Measurements from ENCODE around the gene EDRF1. TPM values are rescaled to one million over a fixed set of nuclear protein-coding genes. Genes with fewer than 3 reads are reported as not detected.

The EDRF1 gene
- total RNA-seq, 1 experiment from 2014 or later: 32.9 TPM

GRCh38 chr10:125722811-125723210, 3.3 kb downstream of the EDRF1 start:
- no peak overlapping the region for H3K27ac Mint-ChIP-seq
- peaks cover 3% of the 10 kb centered on the region; the same call in 1 of the 2 replicates for H3K9me3 Mint-ChIP-seq
- ATAC-seq (no peak), DNase-seq (ENCODE audit: low spot score) (no peak)
- H3K27me3 Mint-ChIP-seq (ENCODE audit: low read depth): peaks cover 4% of the 10 kb centered on the region
- no peak overlapping the region for H3K4me3 Mint-ChIP-seq
- peaks cover 11% of the 10 kb centered on the region for H3K4me1 Mint-ChIP-seq
- H3K36me3 Mint-ChIP-seq: peaks cover 59% of the 10 kb centered on the region
- ChIA-PET POLR2A (no interaction called here), CTCF (no interaction called here)
- TF ChIP-seq ZNF671 (CRISPR knock-in tag; IDR thresholded peaks at IDR 0.05) (no peak), NFATC4 (CRISPR knock-in tag; IDR thresholded peaks at IDR 0.05) (no peak), ATF3 (CRISPR knock-in tag; conservative IDR thresholded peaks at IDR 0.05) (no peak), AFF4 (CRISPR knock-in tag; IDR thresholded peaks at IDR 0.05; ENCODE audit: borderline replicate concordance) (no peak), ARID4B (CRISPR knock-in tag; IDR thresholded peaks at IDR 0.05; ENCODE audit: borderline replicate concordance) (no peak), E2F5 (CRISPR knock-in tag; IDR thresholded peaks at IDR 0.05) (no peak), ZNF263 (CRISPR knock-in tag; IDR thresholded peaks at IDR 0.05; ENCODE audit: low read depth) (no peak), ZNF425 (CRISPR knock-in tag; conservative IDR thresholded peaks at IDR 0.05) (no peak), MAX (CRISPR knock-in tag; IDR thresholded peaks at IDR 0.05) (no peak), ZNF396 (CRISPR knock-in tag; IDR thresholded peaks at IDR 0.05; ENCODE audit: borderline replicate concordance) (no peak), ZNF317 (CRISPR knock-in tag; IDR thresholded peaks at IDR 0.05; ENCODE audit: borderline replicate concordance, low read depth) (no peak), SP1 (CRISPR knock-in tag; conservative IDR thresholded peaks at IDR 0.05) (no peak), FOXK1 (CRISPR knock-in tag; IDR thresholded peaks at IDR 0.05) (no peak), CTCF (IDR thresholded peaks at IDR 0.05) (no peak), IRF2 (CRISPR knock-in tag; IDR thresholded peaks at IDR 0.05; ENCODE audit: borderline replicate concordance, low read depth) (no peak), ATF2 (CRISPR knock-in tag; IDR thresholded peaks at IDR 0.05; ENCODE audit: borderline replicate concordance, low read depth) (no peak), MXD4 (CRISPR knock-in tag; IDR thresholded peaks at IDR 0.05; ENCODE audit: borderline replicate concordance) (no peak)
